Brain microvascular endothelial cell (primary cell): Measurements from ENCODE around the gene UQCRC1.

Source experiments
- DNase-seq: peaks from one replicate; pipeline ENCODE4 v3.0.0-alpha.2; 2020
- H3K27ac ChIP-seq: fragments of 250-450 bp; sonication (Bioruptor Pico); 2 replicates; pipeline ENCODE4 v1.5.1; 2020; ENCODE audit warnings: mild to moderate bottlenecking, moderate library complexity
- H3K27me3 ChIP-seq: fragments of 250-450 bp; sonication (Bioruptor Pico); replicated peaks from 2 replicates; pipeline ENCODE4 v1.5.1; 2020; ENCODE audit warnings: mild to moderate bottlenecking
- H3K36me3 ChIP-seq: fragments of 250-450 bp; sonication (Bioruptor Pico); replicated peaks from 2 replicates; pipeline ENCODE4 v1.5.1; 2020; ENCODE audit warnings: mild to moderate bottlenecking
- H3K4me3 ChIP-seq: 2 replicates; pipeline ENCODE4 v1.5.1; 2011; ENCODE audit warnings: low read depth, mild to moderate bottlenecking, control low read depth, low read length, moderate library complexity
- CTCF ChIP-seq: IDR thresholded peaks from 2 replicates; pipeline ENCODE4 v1.5.1; 2011; ENCODE audit warnings: low read depth, mild to moderate bottlenecking, moderate library complexity, low read length, control low read depth, inconsistent platforms; ENCODE audit errors: missing control alignments
- in situ Hi-C: cut with HindIII; loops from 2 replicates; pipeline ENCODE4 v1.10.0; 2017; ENCODE audit warnings: low sequenced_read_pairs, low pct_ligation_motif_present

UQCRC1 gene

GRCh38 chr3:48564022-48564421, 45.4 kb downstream of the UQCRC1 start:
- DNase-seq, result peak; percentile 51
- no peaks in the 10 kb centered on the region for H3K27me3 ChIP-seq
- no peak for TF ChIP-seq CTCF
- in situ Hi-C loops, result no loop called here
- no peaks in the 10 kb centered on the region for H3K36me3 ChIP-seq
- peak overlapping the region; percentile 55 for H3K27ac ChIP-seq
- H3K4me3 ChIP-seq, result no peak overlapping the region

- Histone ChIP-seq H3K27ac (peak within 1 kb of the TSS; percentile 55), H3K27me3 (no peaks in the 10 kb centered on the region), H3K36me3 (no peaks in the 10 kb centered on the region), H3K4me3 (no peak within 1 kb of the TSS)
- in situ Hi-C loops, result no loop called here
- DNase-seq, result peak; percentile 49
- peak; percentile 42 for TF ChIP-seq CTCF
Observed at GRCh38 chr3:48563382-48563918, 46.0 kb downstream of the UQCRC1 start, which contains the start of gene UCN2. Gene UCN2, minus strand, starts transcription at chr3:48563781. Its CDS starts 657 bp downstream, at chr3:48563124.

- no peak for DNase-seq
- no peak overlapping the region for H3K27ac ChIP-seq
- no peaks in the 10 kb centered on the region for H3K27me3 ChIP-seq
- no peak for TF ChIP-seq CTCF
- no peaks in the 10 kb centered on the region for H3K36me3 ChIP-seq
- in situ Hi-C loops, result no loop called here
- no peak overlapping the region for H3K4me3 ChIP-seq
Observed at GRCh38 chr3:48562367-48563095, 46.9 kb downstream of the UQCRC1 start.

GRCh38 chr3:48561045-48561736, 48.3 kb downstream of the UQCRC1 start:
- in situ Hi-C loops, result no loop called here
- peak; percentile 42 for DNase-seq
- H3K27me3 ChIP-seq, result no peaks in the 10 kb centered on the region
- H3K4me3 ChIP-seq, result peak overlapping the region; percentile 44
- H3K27ac ChIP-seq, result peak overlapping the region; percentile 39
- TF ChIP-seq CTCF, result peak; percentile 57
- H3K36me3 ChIP-seq, result no peaks in the 10 kb centered on the region

GRCh38 chr3:48560648-48561018, 48.8 kb downstream of the UQCRC1 start:
- peak overlapping the region; percentile 44 for H3K4me3 ChIP-seq
- TF ChIP-seq CTCF, result no peak
- H3K27me3 ChIP-seq, result no peaks in the 10 kb centered on the region
- in situ Hi-C loops, result no loop called here
- DNase-seq, result no peak
- H3K27ac ChIP-seq, result no peak overlapping the region
- H3K36me3 ChIP-seq, result no peaks in the 10 kb centered on the region
